ENCODE data around the gene CCDC150.
"Not testable (repeated sequence)": the region's sequence is repeated elsewhere in the genome, so short reads cannot be mapped to it uniquely, and the experiment has no call there.

CCDC150 gene

GRCh38 chr2:196630531-196630930, 9.0 kb upstream of the CCDC150 start:
- no peak for DNase-seq (ENCODE audit: low read depth in 2 of 3, low spot score in 1 of 3)

DNA sequence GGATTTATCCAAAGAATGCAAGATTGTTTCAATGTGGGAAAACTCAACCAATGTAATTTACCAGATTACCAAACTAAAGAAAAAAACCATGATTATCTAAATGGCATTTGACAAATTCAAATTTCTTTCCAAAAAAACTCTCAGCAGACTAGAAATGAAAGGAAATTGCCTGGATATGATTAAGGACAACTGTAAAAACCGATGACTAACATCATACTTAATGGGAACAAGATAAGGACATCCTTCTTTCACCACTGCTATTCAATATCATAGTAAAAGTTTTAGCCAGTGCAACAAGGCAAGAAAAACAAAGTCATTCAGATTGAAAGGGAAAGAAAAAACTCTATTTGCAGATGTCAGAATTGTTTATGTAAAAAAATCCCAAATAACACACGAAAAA, 4.4 kb upstream of the CCDC150 start:
- no peak for DNase-seq (ENCODE audit: low read depth in 2 of 3, low spot score in 1 of 3)

GRCh38 chr2:196638765-196639164, 750 bp upstream of the CCDC150 start:
- DNase-seq (ENCODE audit: low read depth in 2 of 3, low spot score in 1 of 3), result no peak

GRCh38 chr2:196640031-196640548, 575 bp downstream of the CCDC150 start:
- no peak for DNase-seq (ENCODE audit: low read depth in 2 of 3, low spot score in 1 of 3)

- no peak for DNase-seq (ENCODE audit: low read depth in 2 of 3, low spot score in 1 of 3)
Measured at GRCh38 chr2:196649202-196649601, 9.7 kb downstream of the CCDC150 start.

DNA sequence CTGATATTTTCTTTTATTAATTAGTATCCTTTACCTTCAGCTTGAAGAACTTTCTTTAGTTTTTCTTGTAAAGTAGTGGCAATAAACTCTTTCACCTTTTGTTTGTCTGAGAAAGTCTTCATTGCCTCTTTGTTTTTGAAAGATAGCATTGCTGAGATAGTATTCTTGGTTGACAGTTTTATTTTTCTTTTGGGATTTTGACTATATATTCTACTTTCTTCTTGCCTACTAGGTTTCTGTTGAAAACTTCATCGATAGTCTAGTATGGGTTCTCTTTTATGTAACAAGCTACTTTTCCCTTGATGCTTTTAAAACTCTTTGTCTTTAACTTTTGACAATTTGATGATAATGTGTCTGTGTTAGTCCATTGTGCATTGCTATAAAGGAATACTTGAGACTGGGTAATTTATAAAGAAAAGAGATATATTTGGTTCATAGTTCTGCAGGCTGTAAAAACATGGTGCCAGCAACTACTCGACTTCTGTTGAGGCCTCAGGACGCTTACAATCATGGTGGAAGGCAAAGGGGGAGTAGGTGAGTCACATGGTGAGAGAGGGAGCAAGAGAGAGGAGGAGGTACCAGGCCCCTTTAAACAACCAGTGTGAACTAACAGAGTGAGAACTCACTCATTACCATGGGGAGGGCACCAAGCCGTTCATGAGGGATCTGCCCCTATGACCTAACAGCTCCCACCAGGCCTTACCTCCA, 12.0 kb downstream of the CCDC150 start:
- DNase-seq (ENCODE audit: low read depth in 2 of 3, low spot score in 1 of 3), result no peak

DNA sequence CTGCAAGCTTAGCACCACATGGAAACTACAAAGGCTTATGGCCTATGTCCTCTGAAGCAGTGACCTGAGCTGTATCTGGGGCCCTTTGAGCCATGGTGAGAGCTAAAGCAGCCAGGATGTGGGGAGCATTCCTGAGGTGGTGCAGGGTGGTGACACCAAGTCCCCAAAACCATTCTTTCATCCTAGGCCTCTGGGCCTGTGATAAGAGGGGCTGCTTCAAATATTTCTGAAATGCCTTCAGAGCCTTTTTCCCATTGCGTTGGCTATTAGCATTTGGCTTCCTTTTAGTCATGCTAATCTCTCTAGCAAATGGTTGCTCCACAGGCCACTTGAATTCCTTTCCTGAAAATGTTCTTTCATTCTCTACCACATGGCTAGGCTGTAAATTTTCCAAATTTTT, 13.4 kb downstream of the CCDC150 start:
- no peak for DNase-seq (ENCODE audit: low read depth in 2 of 3, low spot score in 1 of 3)

DNA sequence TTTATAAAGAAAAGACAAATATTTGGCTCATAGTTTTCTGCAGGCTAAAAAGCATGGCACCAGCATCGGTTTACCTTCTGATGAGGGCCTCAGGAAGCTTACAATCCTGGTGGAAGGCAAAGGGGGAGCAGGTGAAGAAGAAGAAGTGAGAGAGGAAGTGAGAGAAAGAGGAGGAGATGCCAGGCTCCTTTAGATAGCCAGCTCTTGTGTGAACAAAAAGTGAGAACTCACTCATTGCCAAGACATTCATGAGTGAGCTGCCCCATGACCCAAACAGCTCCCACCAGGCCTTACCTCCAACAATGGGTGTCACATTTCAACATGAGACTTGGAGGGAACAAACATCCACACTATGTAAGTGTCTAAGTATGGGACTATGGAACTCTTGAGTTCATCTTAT, 14.3 kb downstream of the CCDC150 start:
- DNase-seq (ENCODE audit: low read depth in 2 of 3, low spot score in 1 of 3), result no peak

DNA sequence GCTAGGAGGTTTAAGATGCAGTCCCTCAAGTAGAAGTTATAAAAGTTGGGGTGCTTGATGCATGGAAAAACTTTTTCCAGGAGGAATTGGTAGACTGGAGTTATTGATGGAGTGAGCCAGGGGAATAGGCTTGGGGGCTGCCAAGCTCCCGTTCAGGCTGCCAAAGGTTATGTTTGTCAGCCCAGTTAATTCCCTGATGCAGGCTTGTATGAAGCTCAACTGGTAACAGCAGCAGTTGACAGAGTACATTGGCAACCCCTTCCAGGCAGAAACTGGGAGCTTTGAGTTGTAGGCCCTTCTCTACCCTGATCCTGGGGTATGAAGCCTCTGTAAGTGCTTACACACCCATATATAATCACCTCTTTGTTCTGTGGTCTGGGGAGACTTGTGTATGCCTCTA, 16.2 kb downstream of the CCDC150 start:
- DNase-seq (ENCODE audit: low read depth in 2 of 3, low spot score in 1 of 3), result no peak

- DNase-seq (ENCODE audit: low read depth in 2 of 3, low spot score in 1 of 3), result no peak
Measured at GRCh38 chr2:196657333-196657732, 17.8 kb downstream of the CCDC150 start.

GRCh38 chr2:196659844-196660243, 20.3 kb downstream of the CCDC150 start:
- DNase-seq (ENCODE audit: low read depth in 2 of 3, low spot score in 1 of 3), result no peak

GRCh38 chr2:196660244-196660643, 20.7 kb downstream of the CCDC150 start:
- DNase-seq (ENCODE audit: low read depth in 2 of 3, low spot score in 1 of 3), result no peak

GRCh38 chr2:196670342-196670741, 30.8 kb downstream of the CCDC150 start:
- DNase-seq (ENCODE audit: low read depth in 2 of 3, low spot score in 1 of 3), result no peak

DNA sequence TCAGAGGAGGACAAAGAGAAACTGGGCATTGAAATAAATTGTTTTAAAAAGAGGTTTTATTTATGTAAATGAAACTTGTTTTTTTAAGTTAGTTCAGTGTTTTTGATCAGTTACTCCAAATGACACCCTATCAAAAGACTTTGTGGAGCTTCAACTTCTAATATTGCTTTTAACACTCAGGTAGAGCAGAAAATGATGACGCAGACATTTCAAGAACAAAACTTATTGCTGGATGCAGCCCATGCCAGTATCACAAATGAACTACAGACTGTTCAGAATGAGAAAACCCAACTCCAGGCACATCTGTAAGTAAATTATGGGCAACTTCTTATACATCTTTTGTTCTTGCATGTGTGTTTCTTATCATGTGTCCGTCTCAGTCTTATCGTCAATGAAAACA, 36.4 kb downstream of the CCDC150 start:
- no peak for DNase-seq (ENCODE audit: low read depth in 2 of 3, low spot score in 1 of 3)

GRCh38 chr2:196677404-196677803, 37.9 kb downstream of the CCDC150 start:
- no peak for DNase-seq (ENCODE audit: low read depth in 2 of 3, low spot score in 1 of 3)

DNA sequence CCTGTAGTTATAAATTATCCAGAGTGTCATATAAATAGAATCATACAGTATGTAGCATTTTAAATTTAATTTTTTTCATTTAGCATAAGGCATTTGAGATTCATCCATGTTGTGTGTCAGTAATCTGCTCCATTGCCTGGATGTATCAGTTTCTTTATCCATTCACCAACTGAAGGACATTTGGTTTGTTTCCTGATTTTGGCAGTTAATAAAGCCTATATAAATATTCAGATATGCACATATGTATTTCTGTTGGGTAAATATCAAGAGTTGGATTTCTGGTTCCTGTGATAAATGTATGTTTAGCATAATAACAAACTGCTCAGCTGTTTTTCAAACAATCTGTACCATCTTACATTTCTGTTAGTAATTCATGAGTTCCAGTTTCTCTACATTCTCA, 39.9 kb downstream of the CCDC150 start:
- DNase-seq (ENCODE audit: low read depth in 2 of 3, low spot score in 1 of 3), result no peak

GRCh38 chr2:196681510-196681909, 42.0 kb downstream of the CCDC150 start:
- DNase-seq (ENCODE audit: low read depth in 2 of 3, low spot score in 1 of 3), result no peak

GRCh38 chr2:196685792-196686191, 46.3 kb downstream of the CCDC150 start:
- no peak for DNase-seq (ENCODE audit: low read depth in 2 of 3, low spot score in 1 of 3)

DNA sequence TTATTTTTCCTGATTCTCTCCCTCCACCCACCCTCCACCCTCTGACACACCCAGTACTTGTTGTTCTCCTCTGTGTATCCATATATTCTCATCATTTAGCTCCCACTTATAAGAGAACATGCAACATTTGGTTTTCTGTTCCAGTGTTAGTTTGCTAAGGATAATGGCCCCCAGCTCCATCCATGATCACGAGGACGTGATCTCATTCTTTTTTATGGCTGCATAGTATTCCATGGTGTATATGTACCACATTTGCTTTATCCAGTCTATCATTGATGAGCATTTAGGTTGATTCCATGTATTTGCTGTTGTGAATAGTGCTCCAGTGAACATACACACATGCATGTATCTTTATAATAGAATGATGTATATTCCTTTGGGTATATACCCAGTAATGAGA, 47.2 kb downstream of the CCDC150 start:
- DNase-seq (ENCODE audit: low read depth in 2 of 3, low spot score in 1 of 3), result not testable (repeated sequence)

GRCh38 chr2:196696423-196697079, 57.0 kb downstream of the CCDC150 start:
- DNase-seq (ENCODE audit: low read depth in 2 of 3, low spot score in 1 of 3), result no peak

DNA sequence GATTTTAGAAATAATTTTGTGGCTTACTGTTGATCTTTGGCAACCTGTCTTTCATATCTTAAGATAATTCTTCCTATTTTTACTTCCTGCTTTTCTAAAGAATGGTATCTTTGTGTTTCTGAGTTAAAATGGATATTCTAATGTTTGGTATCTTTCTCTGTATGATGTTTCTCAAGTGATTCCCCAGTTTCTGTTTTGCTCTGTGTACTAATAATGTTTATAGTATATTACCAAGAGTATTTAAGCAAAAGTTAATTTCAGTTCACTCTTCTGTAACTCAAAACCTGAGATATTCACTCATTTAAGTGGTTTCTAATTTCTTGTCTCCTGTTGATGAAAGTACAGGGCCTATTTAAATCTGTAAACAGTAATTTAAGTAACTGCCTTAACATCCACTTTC, 58.3 kb downstream of the CCDC150 start:
- DNase-seq (ENCODE audit: low read depth in 2 of 3, low spot score in 1 of 3), result no peak

DNA sequence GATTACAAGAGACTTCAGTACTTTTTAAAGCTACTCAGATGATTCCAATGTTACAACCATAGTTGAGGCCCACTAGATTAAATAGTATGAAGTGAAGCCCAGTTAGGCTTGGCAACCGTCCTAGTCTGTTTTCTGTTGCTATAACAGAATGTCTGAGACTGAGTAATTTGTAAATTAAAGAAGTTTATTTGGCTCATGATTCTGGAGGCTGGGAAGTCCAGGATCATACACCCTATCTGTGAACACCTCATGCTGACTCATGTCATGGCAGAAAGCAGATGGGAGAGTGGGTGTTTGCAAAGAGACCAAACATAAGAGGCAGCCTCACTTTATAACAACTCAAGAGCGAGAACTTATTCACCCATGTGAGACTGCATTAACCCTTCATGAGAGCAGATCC, 63.1 kb downstream of the CCDC150 start:
- no peak for DNase-seq (ENCODE audit: low read depth in 2 of 3, low spot score in 1 of 3)

- DNase-seq (ENCODE audit: low read depth in 2 of 3, low spot score in 1 of 3), result no peak
Measured at GRCh38 chr2:196703695-196704094, 64.2 kb downstream of the CCDC150 start.
